K562 (cell line): ENCODE data around the gene NPS. TPM values are rescaled to one million over a fixed set of nuclear protein-coding genes. Genes with fewer than 3 reads are reported as not detected.

Source experiments
- ATAC-seq: fragments of 200-7000 bp; cut with Tn5 transposase; 3 replicates; pipeline ENCODE4 v1.9.1; 2020; ENCODE audit warnings: moderate library complexity
- BruUV-seq: library from RNA; stranded (reverse); fragments of 400-500 nt; replicated peaks from 2 replicates; lab custom pipeline; 2021; lab: Mats Ljungman, UMichigan
- CTCF ChIA-PET: fragments of 300-600 bp; formaldehyde crosslinking; extraction: SDS; loops from one replicate; lab custom pipeline; 2021; ENCODE audit warnings: low intra/inter-chr PET ratio; lab: Yijun Ruan, JAX
- POLR2A ChIA-PET: fragments of 300-600, 350-650 bp; sonication (Branson Sonifier 250); formaldehyde crosslinking; extraction: SDS; loops from one replicate; lab custom pipeline; 2021; ENCODE audit warnings: antibody characterized with exemption, inconsistent platforms; lab: Yijun Ruan, JAX
- DNase-seq, 4 experiments: peaks; one replicate each; pipeline versions ENCODE4 v3.0.0 to v3.0.0-alpha.2; 2011 to 2018; ENCODE audit warnings: low spot score in 3 of 4, mixed read lengths in 3 of 4; ENCODE audit errors: extremely low read depth in 1 of 4
- FAIRE-seq: peaks from 2 replicates; lab custom pipeline; 2011; peaks lifted over from hg19 to GRCh38; lab: Jason Lieb, UNC
- H2AFZ ChIP-seq: 2 replicates; pipeline ENCODE4 v1.6.0; 2011; ENCODE audit warnings: low read depth, low read length, control low read depth, inconsistent platforms
- H3K27ac ChIP-seq: fragments of 200-600 bp; 3 replicates; pipeline ENCODE4 v1.8.0; 2011; ENCODE audit warnings: low read depth, mild to moderate bottlenecking, control low read depth, inconsistent platforms, low read length, moderate library complexity, mixed read lengths; ENCODE audit errors: extremely low read depth
- H3K27me3 ChIP-seq, 2 experiments: fragments of 300-600 bp in 1 of 2; 2 replicates in 1 of 2; 3 replicates in 1 of 2; pipeline versions ENCODE4 v1.6.0 to v1.8.0; 2011; ENCODE audit warnings: inconsistent platforms in 2 of 2, low read length in 2 of 2, mild to moderate bottlenecking in 1 of 2, mixed read lengths in 1 of 2, moderate library complexity in 1 of 2; ENCODE audit not compliant: control insufficient read depth in 2 of 2, insufficient read depth in 2 of 2
- H3K36me3 ChIP-seq: fragments of 300-600 bp; 3 replicates; pipeline ENCODE4 v1.8.0; 2011; ENCODE audit warnings: mild to moderate bottlenecking, low read length, inconsistent platforms; ENCODE audit not compliant: control insufficient read depth, insufficient read depth
- H3K4me1 ChIP-seq, 2 experiments: fragments of 200-600 bp in 1 of 2; replicated peaks in 1 of 2; 2 replicates in 1 of 2; 3 replicates in 1 of 2; pipeline versions ENCODE4 v1.5.1 to v1.8.0; 2011; ENCODE audit warnings: inconsistent platforms in 2 of 2, low read length in 2 of 2, mild to moderate bottlenecking in 1 of 2, mixed read lengths in 1 of 2, moderate library complexity in 1 of 2; ENCODE audit not compliant: control insufficient read depth in 2 of 2, insufficient read depth in 2 of 2
- H3K4me2 ChIP-seq: 2 replicates; pipeline ENCODE4 v1.6.1; 2011; ENCODE audit warnings: low read length, control low read depth, inconsistent platforms, mixed read lengths; ENCODE audit not compliant: insufficient read depth
- H3K4me3 ChIP-seq: fragments of 200-600 bp; sonication (generic), shearing (Covaris generic); 2 replicates; pipeline ENCODE4 v1.5.1; 2016; ENCODE audit warnings: control low read depth, inconsistent platforms
- H3K79me2 ChIP-seq: fragments of 200-600 bp; 3 replicates; pipeline ENCODE4 v1.8.0; 2011; ENCODE audit warnings: low read length, inconsistent platforms; ENCODE audit not compliant: control insufficient read depth, insufficient read depth
- H3K9ac ChIP-seq, 2 experiments: 2 replicates each; pipeline versions ENCODE4 v1.6.0 to v1.6.1; 2011; ENCODE audit warnings: low read depth in 2 of 2, low read length in 2 of 2, control low read depth in 1 of 2, inconsistent platforms in 1 of 2, mild to moderate bottlenecking in 1 of 2, mixed read lengths in 1 of 2; ENCODE audit not compliant: insufficient read depth in 1 of 2
- H3K9me1 ChIP-seq: one replicate; pipeline ENCODE4 v1.6.0; 2011; ENCODE audit warnings: inconsistent platforms, mild to moderate bottlenecking, low read length, moderate library complexity; ENCODE audit not compliant: control insufficient read depth, insufficient read depth
- H3K9me3 ChIP-seq: replicated peaks from 2 replicates; pipeline ENCODE4 v1.5.1; 2011; ENCODE audit warnings: low read depth, low read length, inconsistent platforms; ENCODE audit not compliant: control insufficient read depth, insufficient read depth
- H4K20me1 ChIP-seq: replicated peaks from 2 replicates; pipeline ENCODE4 v1.6.1; 2011; ENCODE audit warnings: low read length, inconsistent platforms, mixed read lengths; ENCODE audit not compliant: control insufficient read depth, insufficient read depth
- CEBPG ChIP-seq, 3 experiments: fragments of 200-800 bp in 1 of 3; sonication (Bioruptor generic) in 1 of 3; sonication (generic) in 1 of 3; formaldehyde crosslinking in 1 of 3; IDR thresholded peaks in 2 of 3; conservative IDR thresholded peaks in 1 of 3; 2 replicates each; pipeline versions ENCODE4 v1.6.1 to v1.8.0; 2016 to 2022; ENCODE audit warnings: missing compliant biosample characterization in 2 of 3, missing genetic modification characterization in 2 of 3, mild to moderate bottlenecking in 1 of 3, missing genetic modification reagents in 1 of 3
- EP300 ChIP-seq: IDR thresholded peaks from 2 replicates; pipeline ENCODE4 v1.6.1; 2012; ENCODE audit warnings: low read length, improper control_type of control experiment
- GABPB2 ChIP-seq: fragments of 250-450 bp; sonication (Bioruptor Pico); conservative IDR thresholded peaks from 2 replicates; pipeline ENCODE4 v1.5.1; 2021; ENCODE audit warnings: mild to moderate bottlenecking
- GTF2F1 ChIP-seq: IDR thresholded peaks from 2 replicates; pipeline ENCODE4 v1.6.1; 2011; ENCODE audit warnings: low read depth, low read length, improper control_type of control experiment
- MTA2 ChIP-seq: fragments of 450-650 bp; IDR thresholded peaks from 2 replicates; pipeline ENCODE4 v1.6.1; 2016; ENCODE audit warnings: low read depth
- TCF15 ChIP-seq: fragments of 250-450 bp; sonication (Bioruptor Pico); IDR thresholded peaks from 2 replicates; pipeline ENCODE4 v1.8.0; 2022; ENCODE audit warnings: moderate library complexity, mild to moderate bottlenecking, inconsistent platforms
- TEAD2 ChIP-seq: fragments of 450-650 bp; IDR thresholded peaks from 2 replicates; pipeline ENCODE4 v1.6.1; 2016; ENCODE audit warnings: missing genetic modification characterization, control low read depth, missing compliant biosample characterization
- U2AF2 ChIP-seq: fragments of 200-400 bp; formaldehyde crosslinking; optimal IDR thresholded peaks from 2 replicates; pipeline ENCODE3; 2017; ENCODE audit warnings: low read depth, mild to moderate bottlenecking, low read length
- ZNF174 ChIP-seq: fragments of 250-450 bp; sonication (Bioruptor Pico); IDR thresholded peaks from 2 replicates; pipeline ENCODE4 v1.4.0; 2020; ENCODE audit warnings: mild to moderate bottlenecking
- ZNF274 ChIP-seq: IDR thresholded peaks from 2 replicates; pipeline ENCODE4 v1.6.1; 2011; ENCODE audit warnings: low read depth, mild to moderate bottlenecking, low read length, moderate library complexity, borderline replicate concordance
- WGBS: fragments of 100-300 bp; shearing (Covaris generic); methylation state at CpG from one replicate; pipeline ENCODE4 v1.1.6; 2016; ENCODE audit warnings: low coverage, mixed read lengths; ENCODE audit not compliant: insufficient coverage; ENCODE audit errors: missing lambda C conversion rate; 5-methylcytosine and 5-hydroxymethylcytosine counted together
- in situ Hi-C: fragments of 300-500 bp; cut with MboI; formaldehyde crosslinking; loops from 4 replicates; pipeline ENCODE4 v1.15.0; 2018; ENCODE audit warnings: inconsistent platforms, mixed read lengths
- intact Hi-C: fragments of 100-400 bp; cut with micrococcal nuclease; formaldehyde crosslinking; loops from 2 replicates; pipeline ENCODE4 v1.14.2; 2022
- polyA plus RNA-seq, 8 experiments: library from polyadenylated mRNA; depleted of rRNA in 4 of 8; stranded (reverse) in 5 of 8; unstranded in 3 of 8; fragments of >200 nt; fragmentation: Nextera tagmentation in 2 of 8; fragmentation: Illumina TruSeq in 1 of 8; extraction: Ambion mirVana in 2 of 8; extraction: Trizol in 1 of 8; gene quantifications; 2 replicates each; pipeline versions ENCODE4 v1.2.1 to v1.2.3, GENCODE V29; 2011 to 2014; ENCODE audit warnings: inconsistent platforms in 1 of 8, missing spikeins in 1 of 8
- total RNA-seq, 7 experiments: library from RNA; depleted of rRNA in 6 of 7; stranded (reverse); fragments of >200 nt in 6 of 7; fragmentation: Illumina TruSeq in 2 of 7; extraction: Trizol in 2 of 7; gene quantifications; 2 replicates each; pipeline versions ENCODE4 v1.2.1 to v1.2.3, GENCODE V29; 2011 to 2021; ENCODE audit warnings: low replicate concordance in 1 of 7
- TF ChIP-seq, protein P1 (sequence below), 2 experiments: fragments of 200-800 bp in 1 of 2; sonication (Bioruptor generic) in 1 of 2; sonication (generic) in 1 of 2; formaldehyde crosslinking in 1 of 2; IDR thresholded peaks in 1 of 2; conservative IDR thresholded peaks in 1 of 2; 2 replicates each; pipeline versions ENCODE4 v1.5.0 to v1.6.1; 2016 to 2020; ENCODE audit warnings: missing compliant biosample characterization in 1 of 2, missing genetic modification characterization in 1 of 2, missing genetic modification reagents in 1 of 2
- TF ChIP-seq, protein P2 (sequence below): sonication (generic); formaldehyde crosslinking; IDR thresholded peaks from 2 replicates; pipeline ENCODE4 v1.8.1; 2023; ENCODE audit warnings: mild to moderate bottlenecking, missing genetic modification reagents

NPS gene
- total and polyA plus RNA-seq, 9 of the 15 experiments (the other 6 are each of a cell fraction or from before 2014, with no cell fraction given) = not detected

GRCh38 chr10:127500127-127500526 is 49.0 kb upstream of the NPS start:
- BruUV-seq = no TSS peak
- DNase-seq (no peak), FAIRE-seq (no peak), ATAC-seq (no peak)
- TF ChIP-seq, protein P1, sequence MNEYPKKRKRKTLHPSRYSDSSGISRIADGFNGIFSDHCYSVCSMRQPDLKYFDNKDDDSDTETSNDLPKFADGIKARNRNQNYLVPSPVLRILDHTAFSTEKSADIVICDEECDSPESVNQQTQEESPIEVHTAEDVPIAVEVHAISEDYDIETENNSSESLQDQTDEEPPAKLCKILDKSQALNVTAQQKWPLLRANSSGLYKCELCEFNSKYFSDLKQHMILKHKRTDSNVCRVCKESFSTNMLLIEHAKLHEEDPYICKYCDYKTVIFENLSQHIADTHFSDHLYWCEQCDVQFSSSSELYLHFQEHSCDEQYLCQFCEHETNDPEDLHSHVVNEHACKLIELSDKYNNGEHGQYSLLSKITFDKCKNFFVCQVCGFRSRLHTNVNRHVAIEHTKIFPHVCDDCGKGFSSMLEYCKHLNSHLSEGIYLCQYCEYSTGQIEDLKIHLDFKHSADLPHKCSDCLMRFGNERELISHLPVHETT (CRISPR knock-in tag; conservative IDR thresholded peaks at IDR 0.05 in 1 of 2, IDR thresholded peaks at IDR 0.05 in 1 of 2) = no peak
- TF ChIP-seq GABPB2 (CRISPR knock-in tag) (no peak), TCF15 (no peak), GTF2F1 (no peak), CEBPG (CRISPR knock-in tag; IDR thresholded peaks at IDR 0.05) (no peak), CEBPG (tag; conservative IDR thresholded peaks at IDR 0.05 in 1 of 2, IDR thresholded peaks at IDR 0.05 in 1 of 2) (no peak), ZNF274 (no peak), ZNF174 (no peak), TEAD2 (tag) (no peak), MTA2 (no peak), EP300 (no peak), U2AF2 (no peak)
- TF ChIP-seq, protein P2, sequence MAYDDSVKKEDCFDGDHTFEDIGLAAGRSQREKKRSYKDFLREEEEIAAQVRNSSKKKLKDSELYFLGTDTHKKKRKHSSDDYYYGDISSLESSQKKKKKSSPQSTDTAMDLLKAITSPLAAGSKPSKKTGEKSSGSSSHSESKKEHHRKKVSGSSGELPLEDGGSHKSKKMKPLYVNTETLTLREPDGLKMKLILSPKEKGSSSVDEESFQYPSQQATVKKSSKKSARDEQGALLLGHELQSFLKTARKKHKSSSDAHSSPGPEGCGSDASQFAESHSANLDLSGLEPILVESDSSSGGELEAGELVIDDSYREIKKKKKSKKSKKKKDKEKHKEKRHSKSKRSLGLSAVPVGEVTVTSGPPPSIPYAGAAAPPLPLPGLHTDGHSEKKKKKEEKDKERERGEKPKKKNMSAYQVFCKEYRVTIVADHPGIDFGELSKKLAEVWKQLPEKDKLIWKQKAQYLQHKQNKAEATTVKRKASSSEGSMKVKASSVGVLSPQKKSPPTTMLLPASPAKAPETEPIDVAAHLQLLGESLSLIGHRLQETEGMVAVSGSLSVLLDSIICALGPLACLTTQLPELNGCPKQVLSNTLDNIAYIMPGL (CRISPR knock-in tag) = no peak
- Histone ChIP-seq H3K4me1 (no peaks in the 10 kb centered on the region), H4K20me1 (no peaks in the 10 kb centered on the region), H3K9ac (no peak overlapping the region), H3K27me3 (no peaks in the 10 kb centered on the region), H3K4me3 (no peak overlapping the region), H3K4me2 (no peak overlapping the region), H3K9me1 (no peaks in the 10 kb centered on the region), H2AFZ (no peak overlapping the region), H3K27ac (no peak overlapping the region), H3K36me3 (no peaks in the 10 kb centered on the region), H3K9me3 (no peaks in the 10 kb centered on the region), H3K79me2 (no peaks in the 10 kb centered on the region)
- intact Hi-C loops = no loop called here
- CTCF ChIA-PET = no interaction called here
- in situ Hi-C loops = no loop called here
- POLR2A ChIA-PET = no interaction called here
- 1% methylated on average over 8 of the region's 8 CpGs for WGBS
